ENCODE data around the gene MATK. TPM values are rescaled to one million over a fixed set of nuclear protein-coding genes. Genes with fewer than 3 reads are reported as not detected.
"Not testable (repeated sequence)": the region's sequence is repeated elsewhere in the genome, so short reads cannot be mapped to it uniquely, and the experiment has no call there.

Gene MATK
- total RNA-seq, 5 donors from 2014 or later (not counting 1 experiment from before 2014, with no cell fraction given), result 9.2 to 41.4 (median 20.6) TPM

GRCh38 chr19:3759482-3760254 is 26.5 kb downstream of the MATK start:
- Mint-ChIP-seq H3K4me1 (peaks cover 53 to 70% (median 63%) of the 10 kb centered on the region in 3 donors), H3K4me3 (peak overlapping the region; percentile 43 to 98 (median 97)), H3K9me3 (no peaks in the 10 kb centered on the region), H3K27me3 (no peaks in the 10 kb centered on the region), H3K27ac (peak overlapping the region in 1 of 2 donors; percentile 15), H3K36me3 (peaks cover 5% of the 10 kb centered on the region)
- ChIA-PET POLR2A (no interaction called here), CTCF (no interaction called here)
- WGBS (ENCODE audit: insufficient coverage), result 95% methylated on average over 16 of the region's 19 CpGs
- no peak for DNase-seq
- Histone ChIP-seq H3K27me3 (replicated peaks in 1 of 2; ENCODE audit: control insufficient read depth in 2 of 2, extremely low read depth in 1 of 2, insufficient read depth in 2 of 2, low read length in 1 of 2) (no peaks in the 10 kb centered on the region), H3K4me3 (ENCODE audit: control insufficient read depth in 1 of 2, extremely low read depth in 1 of 2, low read length in 1 of 2) (no peak overlapping the region), H3K9me3 (no peaks in the 10 kb centered on the region), H3K27ac (ENCODE audit: low read length) (no peak overlapping the region), H3K4me1 (ENCODE audit: control insufficient read depth in 1 of 2, extremely low read depth in 1 of 2, insufficient read depth in 2 of 2, low read length in 2 of 2) (peaks cover 15 to 60% of the 10 kb centered on the region in 2 experiments), H3K36me3 (ENCODE audit: control insufficient read depth in 2 of 2, extremely low read depth in 1 of 2, insufficient read depth in 1 of 2, low read length in 1 of 2) (peaks cover 11 to 24% of the 10 kb centered on the region in 2 donors)
- ATAC-seq (replicated peaks in 1 of 4), result no peak

GRCh38 chr19:3758297-3758696 is 27.9 kb downstream of the MATK start:
- H3K27me3 Mint-ChIP-seq; H3K4me3 ChIP-seq (ENCODE audit: control insufficient read depth in 1 of 2, extremely low read depth in 1 of 2, low read length in 1 of 2); H3K27ac Mint-ChIP-seq; H3K9me3 ChIP-seq; CTCF ChIA-PET; POLR2A ChIA-PET; ATAC-seq (replicated peaks in 1 of 4); H3K36me3 Mint-ChIP-seq; DNase-seq; H3K27ac ChIP-seq (ENCODE audit: low read length); H3K9me3 Mint-ChIP-seq; H3K27me3 ChIP-seq (replicated peaks in 1 of 2; ENCODE audit: control insufficient read depth in 2 of 2, extremely low read depth in 1 of 2, insufficient read depth in 2 of 2, low read length in 1 of 2): not testable (repeated sequence)
- WGBS (ENCODE audit: insufficient coverage), result 90% methylated on average over 7 of the region's 13 CpGs
- Mint-ChIP-seq H3K4me3 (peak overlapping the region in 1 of 3 donors; percentile 98), H3K4me1 (peaks cover 53 to 71% (median 64%) of the 10 kb centered on the region in 3 donors)
- H3K36me3 ChIP-seq (ENCODE audit: control insufficient read depth in 2 of 2, extremely low read depth in 1 of 2, insufficient read depth in 1 of 2, low read length in 1 of 2), result peaks cover 17 to 28% of the 10 kb centered on the region in 2 donors
- H3K4me1 ChIP-seq (ENCODE audit: control insufficient read depth in 1 of 2, extremely low read depth in 1 of 2, insufficient read depth in 2 of 2, low read length in 2 of 2), result peaks cover 14 to 55% of the 10 kb centered on the region in 2 experiments

GRCh38 chr19:3757705-3758104 is 28.5 kb downstream of the MATK start:
- peaks cover 48 to 65% (median 58%) of the 10 kb centered on the region in 3 donors for H3K4me1 Mint-ChIP-seq
- H3K36me3 ChIP-seq (ENCODE audit: control insufficient read depth in 2 of 2, extremely low read depth in 1 of 2, insufficient read depth in 1 of 2, low read length in 1 of 2), result peaks cover 17 to 32% of the 10 kb centered on the region in 2 donors
- H3K27me3 ChIP-seq (replicated peaks in 1 of 2; ENCODE audit: control insufficient read depth in 2 of 2, extremely low read depth in 1 of 2, insufficient read depth in 2 of 2, low read length in 1 of 2); H3K27me3 Mint-ChIP-seq; H3K9me3 Mint-ChIP-seq; CTCF ChIA-PET; DNase-seq; ATAC-seq (replicated peaks in 1 of 4); POLR2A ChIA-PET; H3K4me3 Mint-ChIP-seq; H3K4me3 ChIP-seq (ENCODE audit: control insufficient read depth in 1 of 2, extremely low read depth in 1 of 2, low read length in 1 of 2); H3K9me3 ChIP-seq; H3K27ac ChIP-seq (ENCODE audit: low read length); H3K27ac Mint-ChIP-seq: not testable (repeated sequence)
- peaks cover 11 to 50% of the 10 kb centered on the region in 2 experiments for H3K4me1 ChIP-seq (ENCODE audit: control insufficient read depth in 1 of 2, extremely low read depth in 1 of 2, insufficient read depth in 2 of 2, low read length in 2 of 2)
- peaks cover 11% of the 10 kb centered on the region for H3K36me3 Mint-ChIP-seq
- 100% methylated on average over 3 of the region's 7 CpGs for WGBS (ENCODE audit: insufficient coverage)

GRCh38 chr19:3753631-3754410 is 32.4 kb downstream of the MATK start:
- Mint-ChIP-seq H3K27ac (no peak overlapping the region), H3K27me3 (no peaks in the 10 kb centered on the region), H3K36me3 (peaks cover 26% of the 10 kb centered on the region), H3K4me3 (no peak overlapping the region), H3K4me1 (peaks cover 19 to 31% (median 27%) of the 10 kb centered on the region in 3 donors), H3K9me3 (no peaks in the 10 kb centered on the region)
- Histone ChIP-seq H3K27me3 (replicated peaks in 1 of 2; ENCODE audit: control insufficient read depth in 2 of 2, extremely low read depth in 1 of 2, insufficient read depth in 2 of 2, low read length in 1 of 2) (no peaks in the 10 kb centered on the region), H3K36me3 (ENCODE audit: control insufficient read depth in 2 of 2, extremely low read depth in 1 of 2, insufficient read depth in 1 of 2, low read length in 1 of 2) (peaks cover 24 to 53% of the 10 kb centered on the region in 2 donors), H3K9me3 (no peaks in the 10 kb centered on the region), H3K4me3 (ENCODE audit: control insufficient read depth in 1 of 2, extremely low read depth in 1 of 2, low read length in 1 of 2) (no peak overlapping the region), H3K27ac (ENCODE audit: low read length) (no peak overlapping the region), H3K4me1 (ENCODE audit: control insufficient read depth in 1 of 2, extremely low read depth in 1 of 2, insufficient read depth in 2 of 2, low read length in 2 of 2) (peaks cover 0 to 18% of the 10 kb centered on the region in 2 experiments)
- ChIA-PET POLR2A (no interaction called here), CTCF (no interaction called here)
- ATAC-seq (replicated peaks in 1 of 4) (no peak), DNase-seq (no peak)
- 97% methylated on average over 41 of the region's 51 CpGs for WGBS (ENCODE audit: insufficient coverage)

- no peak for ATAC-seq (replicated peaks in 1 of 4)
- peaks cover 26% of the 10 kb centered on the region for H3K36me3 Mint-ChIP-seq
- H3K27ac ChIP-seq (ENCODE audit: low read length), result no peak overlapping the region
- H3K9me3 ChIP-seq, result no peaks in the 10 kb centered on the region
- H3K4me3 ChIP-seq (ENCODE audit: control insufficient read depth in 1 of 2, extremely low read depth in 1 of 2, low read length in 1 of 2), result no peak overlapping the region
- H3K27me3 Mint-ChIP-seq, result no peaks in the 10 kb centered on the region
- H3K36me3 ChIP-seq (ENCODE audit: control insufficient read depth in 2 of 2, extremely low read depth in 1 of 2, insufficient read depth in 1 of 2, low read length in 1 of 2), result peaks cover 12 to 47% of the 10 kb centered on the region in 2 donors
- H3K4me3 Mint-ChIP-seq, result no peak overlapping the region
- H3K4me1 Mint-ChIP-seq, result peaks cover 19 to 24% (median 20%) of the 10 kb centered on the region in 3 donors
- ChIA-PET CTCF (no interaction called here), POLR2A (no interaction called here)
- no peak overlapping the region for H3K27ac Mint-ChIP-seq
- no peaks in the 10 kb centered on the region for H3K27me3 ChIP-seq (replicated peaks in 1 of 2; ENCODE audit: control insufficient read depth in 2 of 2, extremely low read depth in 1 of 2, insufficient read depth in 2 of 2, low read length in 1 of 2)
- peaks cover 0 to 9% of the 10 kb centered on the region in 2 experiments for H3K4me1 ChIP-seq (ENCODE audit: control insufficient read depth in 1 of 2, extremely low read depth in 1 of 2, insufficient read depth in 2 of 2, low read length in 2 of 2)
- no peak for DNase-seq
- no peaks in the 10 kb centered on the region for H3K9me3 Mint-ChIP-seq
- WGBS (ENCODE audit: insufficient coverage), result 92% methylated on average over 18 of the region's 25 CpGs
Measured at GRCh38 chr19:3752492-3752891, 33.7 kb downstream of the MATK start.

- no peak overlapping the region for H3K27ac ChIP-seq (ENCODE audit: low read length)
- no peaks in the 10 kb centered on the region for H3K9me3 ChIP-seq
- no peaks in the 10 kb centered on the region for H3K27me3 ChIP-seq (replicated peaks in 1 of 2; ENCODE audit: control insufficient read depth in 2 of 2, extremely low read depth in 1 of 2, insufficient read depth in 2 of 2, low read length in 1 of 2)
- H3K4me3 Mint-ChIP-seq, result no peak overlapping the region
- peaks cover 13 to 15% (median 13%) of the 10 kb centered on the region in 3 donors for H3K4me1 Mint-ChIP-seq
- H3K4me1 ChIP-seq (ENCODE audit: control insufficient read depth in 1 of 2, extremely low read depth in 1 of 2, insufficient read depth in 2 of 2, low read length in 2 of 2), result peaks cover 0 to 5% of the 10 kb centered on the region in 2 experiments
- CTCF ChIA-PET, result interaction anchor here in 1 of 2 donors (0.6 kb wide), 1 partner anchor 1619 kb away, joined by 11 read pairs; no protein-coding TSS in a partner anchor
- over 99% methylated on average over 20 of the region's 30 CpGs for WGBS (ENCODE audit: insufficient coverage)
- no peak overlapping the region for H3K4me3 ChIP-seq (ENCODE audit: control insufficient read depth in 1 of 2, extremely low read depth in 1 of 2, low read length in 1 of 2)
- no peak overlapping the region for H3K27ac Mint-ChIP-seq
- peaks cover 21% of the 10 kb centered on the region for H3K36me3 Mint-ChIP-seq
- DNase-seq, result no peak
- no peak for ATAC-seq (replicated peaks in 1 of 4)
- H3K9me3 Mint-ChIP-seq, result no peaks in the 10 kb centered on the region
- peaks cover 12 to 39% of the 10 kb centered on the region in 2 donors for H3K36me3 ChIP-seq (ENCODE audit: control insufficient read depth in 2 of 2, extremely low read depth in 1 of 2, insufficient read depth in 1 of 2, low read length in 1 of 2)
- POLR2A ChIA-PET, result no interaction called here
- H3K27me3 Mint-ChIP-seq, result no peaks in the 10 kb centered on the region
Measured at GRCh38 chr19:3751236-3751635, 34.9 kb downstream of the MATK start.

All from T-cell (primary cell).